IPS-15b (cell line): ENCODE results near the gene TERT.
"Not testable (repeated sequence)": the region's sequence is repeated elsewhere in the genome, so short reads cannot be mapped to it uniquely, and the experiment has no call there.

Source experiments
- H3K27me3 ChIP-seq: one replicate; pipeline ENCODE4 v1.6.1; 2013; ENCODE audit warnings: low read length; ENCODE audit not compliant: control insufficient read depth, insufficient read depth
- H3K36me3 ChIP-seq: one replicate; pipeline ENCODE4 v1.6.1; 2013; ENCODE audit warnings: low read length; ENCODE audit not compliant: control insufficient read depth, insufficient read depth
- H3K4me1 ChIP-seq: one replicate; pipeline ENCODE4 v1.6.1; 2013; ENCODE audit warnings: mild to moderate bottlenecking, low read length; ENCODE audit not compliant: control insufficient read depth, insufficient read depth
- H3K4me3 ChIP-seq: one replicate; pipeline ENCODE4 v1.5.1; 2013; ENCODE audit warnings: low read depth, low read length
- H3K9ac ChIP-seq: one replicate; pipeline ENCODE4 v1.6.1; 2013; ENCODE audit warnings: low read depth, mild to moderate bottlenecking, low read length
- H3K9me3 ChIP-seq: one replicate; pipeline ENCODE4 v1.6.1; 2013; ENCODE audit warnings: mild to moderate bottlenecking, low read length; ENCODE audit not compliant: control insufficient read depth, insufficient read depth

The TERT gene

GRCh38 chr5:1294835-1295649 is at the start of gene TERT:
TSS of gene TERT (minus strand) at chr5:1295068. CDS start at chr5:1294989, 79 bp downstream.
- Histone ChIP-seq H3K27me3 (peaks cover 9% of the 10 kb centered on the region), H3K9me3 (no peaks in the 10 kb centered on the region), H3K9ac (peak within 1 kb of the TSS; percentile 24), H3K36me3 (peaks cover 3% of the 10 kb centered on the region), H3K4me1 (no peaks in the 10 kb centered on the region), H3K4me3 (peak within 1 kb of the TSS; percentile 61)

DNA sequence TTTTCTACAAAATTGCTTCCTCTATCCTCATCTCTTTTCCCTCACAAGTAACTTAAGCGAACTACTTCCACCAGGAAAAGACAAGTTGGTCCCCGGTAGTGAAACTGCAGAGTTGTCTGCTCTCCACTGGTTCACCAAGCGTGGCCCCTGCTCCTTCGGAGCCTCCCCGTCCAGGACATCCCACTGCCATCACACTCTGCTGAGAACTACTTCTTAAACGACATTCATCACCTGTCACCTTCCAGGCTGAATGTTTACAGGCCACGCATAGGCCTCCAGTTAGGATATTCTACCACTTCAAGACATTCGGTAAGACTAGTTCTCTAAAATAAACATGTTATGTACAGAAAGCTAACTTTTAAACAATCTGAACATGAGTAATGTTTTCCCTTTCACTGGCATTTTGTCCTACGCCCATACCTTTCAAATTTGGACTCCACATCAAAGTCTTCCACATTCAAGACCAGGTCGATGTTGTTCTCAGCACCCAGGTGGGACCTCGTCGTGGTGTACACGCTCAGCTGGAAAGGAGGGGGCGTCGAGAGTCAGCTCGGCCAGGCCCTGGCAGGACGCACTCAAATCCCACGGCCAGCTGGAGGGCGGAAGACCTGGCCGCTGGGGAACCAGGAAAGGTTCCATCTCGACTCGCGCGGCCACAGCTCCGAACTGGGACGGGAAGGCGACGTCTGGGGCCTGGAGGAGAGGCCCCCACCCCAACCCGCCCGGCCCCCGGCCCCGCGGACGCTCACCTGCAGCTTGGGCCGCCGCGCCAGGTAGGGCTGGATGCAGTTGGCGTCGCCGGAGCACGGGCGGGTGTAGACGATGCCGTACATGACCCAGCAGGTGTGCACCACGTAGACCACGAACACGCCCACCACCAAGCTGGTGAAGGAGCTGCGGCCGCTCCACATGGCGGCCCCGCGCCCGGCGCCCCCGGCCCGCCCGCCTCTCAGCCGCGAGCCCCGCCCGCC is 49.3 kb upstream of the TERT start:
- H3K4me3 ChIP-seq, result peak overlapping the region; percentile 53
- no peaks in the 10 kb centered on the region for H3K27me3 ChIP-seq
- H3K9me3 ChIP-seq, result no peaks in the 10 kb centered on the region
- H3K36me3 ChIP-seq, result peaks cover 27% of the 10 kb centered on the region
- H3K4me1 ChIP-seq, result peaks cover 2% of the 10 kb centered on the region
- peak overlapping the region; percentile 27 for H3K9ac ChIP-seq

DNA sequence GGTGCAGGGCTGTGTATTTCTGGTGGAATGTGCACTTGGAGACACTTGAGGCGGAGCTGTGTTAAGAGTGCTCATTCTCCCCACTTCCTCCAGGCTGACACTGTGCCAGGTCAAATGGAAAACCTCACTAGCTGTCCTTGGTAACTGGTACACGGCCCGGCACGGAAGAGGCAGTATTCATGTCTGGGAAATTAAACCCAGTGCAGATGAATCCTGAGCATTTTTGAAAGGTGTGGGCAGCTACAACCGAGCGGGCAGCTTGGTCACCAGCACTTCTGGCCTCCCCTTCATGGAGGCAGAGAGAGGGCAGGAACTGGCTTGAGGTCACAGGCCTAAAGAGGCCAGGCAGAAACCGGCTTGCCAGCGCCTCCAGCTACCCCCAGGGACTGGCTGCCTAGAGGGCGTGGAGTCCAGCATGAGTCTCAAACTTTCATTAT is 48.5 kb upstream of the TERT start:
- Histone ChIP-seq H3K4me3 (no peak overlapping the region), H3K9ac (peak overlapping the region; percentile 12), H3K36me3 (peaks cover 36% of the 10 kb centered on the region), H3K27me3 (no peaks in the 10 kb centered on the region), H3K4me1 (peaks cover 2% of the 10 kb centered on the region), H3K9me3 (no peaks in the 10 kb centered on the region)

- H3K4me1 ChIP-seq, H3K4me3 ChIP-seq, H3K27me3 ChIP-seq, H3K9me3 ChIP-seq, H3K9ac ChIP-seq: not testable (repeated sequence)
- H3K36me3 ChIP-seq, result peaks cover 42% of the 10 kb centered on the region
Observed at GRCh38 chr5:1342711-1343110, 47.8 kb upstream of the TERT start.

DNA sequence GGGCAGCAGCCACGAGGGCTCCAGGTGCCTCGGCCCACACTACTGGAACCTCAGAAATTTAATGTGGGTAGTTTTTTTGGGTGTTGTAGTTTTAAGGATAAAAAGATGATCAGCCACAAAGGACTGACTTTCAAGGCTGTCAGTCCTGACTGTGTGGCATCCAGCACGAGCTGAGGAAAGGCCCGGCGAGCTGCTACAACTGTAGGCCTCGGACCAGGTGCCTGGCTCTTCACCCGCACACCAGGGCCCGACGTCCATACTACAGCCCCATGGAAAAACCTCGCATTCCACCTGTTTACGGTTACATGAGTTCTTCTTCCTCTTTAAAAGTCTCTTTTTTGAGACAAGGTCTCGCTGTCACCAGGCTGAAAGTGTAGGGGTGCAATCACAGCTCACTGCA is 47.4 kb upstream of the TERT start:
- H3K4me1 ChIP-seq, result peaks cover 2% of the 10 kb centered on the region
- no peaks in the 10 kb centered on the region for H3K9me3 ChIP-seq
- peaks cover 47% of the 10 kb centered on the region for H3K36me3 ChIP-seq
- H3K4me3 ChIP-seq, result no peak overlapping the region
- H3K27me3 ChIP-seq, result no peaks in the 10 kb centered on the region
- H3K9ac ChIP-seq, result no peak overlapping the region

- no peak overlapping the region for H3K4me3 ChIP-seq
Observed at GRCh38 chr5:1341863-1342262, 47.0 kb upstream of the TERT start.

GRCh38 chr5:1339818-1340210 is 44.9 kb upstream of the TERT start:
- not testable (repeated sequence) for H3K4me3 ChIP-seq, H3K9ac ChIP-seq, H3K9me3 ChIP-seq, H3K4me1 ChIP-seq, H3K27me3 ChIP-seq
- peaks cover 71% of the 10 kb centered on the region for H3K36me3 ChIP-seq

More at GRCh38 chr5:1341863-1342262, 47.0 kb upstream of the TERT start:
- Histone ChIP-seq H3K27me3 (no peaks in the 10 kb centered on the region), H3K9ac (no peak overlapping the region), H3K4me1 (peaks cover 2% of the 10 kb centered on the region), H3K36me3 (peaks cover 51% of the 10 kb centered on the region), H3K9me3 (no peaks in the 10 kb centered on the region)

DNA sequence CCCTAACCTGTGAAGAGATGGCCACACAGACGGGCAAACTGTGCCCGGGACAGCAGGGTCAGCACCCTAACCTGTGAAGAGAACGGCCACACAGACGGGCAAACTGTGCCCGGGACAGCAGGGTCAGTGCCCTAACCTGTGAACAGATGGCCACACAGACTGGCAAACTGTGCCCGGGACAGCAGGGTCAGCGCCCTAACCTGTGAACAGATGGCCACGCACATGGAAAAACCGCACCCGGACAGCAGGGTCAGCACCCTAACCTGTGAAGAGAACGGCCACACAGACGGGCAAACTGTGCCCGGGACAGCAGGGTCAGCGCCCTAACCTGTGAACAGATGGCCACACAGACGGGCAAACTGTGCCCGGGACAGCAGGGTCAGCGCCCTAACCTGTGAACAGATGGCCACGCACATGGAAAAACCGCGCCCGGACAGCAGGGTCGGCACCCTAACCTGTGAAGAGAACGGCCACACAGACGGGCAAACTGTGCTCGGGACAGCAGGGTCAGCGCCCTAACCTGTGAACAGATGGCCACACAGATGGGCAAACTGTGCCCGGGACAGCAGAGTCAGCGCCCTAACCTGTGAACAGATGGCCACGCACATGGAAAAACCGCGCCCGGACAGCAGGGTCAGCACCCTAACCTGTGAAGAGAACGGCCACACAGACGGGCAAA is 44.4 kb upstream of the TERT start:
- H3K4me1 ChIP-seq, H3K9me3 ChIP-seq, H3K9ac ChIP-seq, H3K4me3 ChIP-seq, H3K27me3 ChIP-seq: not testable (repeated sequence)
- peaks cover 72% of the 10 kb centered on the region for H3K36me3 ChIP-seq

DNA sequence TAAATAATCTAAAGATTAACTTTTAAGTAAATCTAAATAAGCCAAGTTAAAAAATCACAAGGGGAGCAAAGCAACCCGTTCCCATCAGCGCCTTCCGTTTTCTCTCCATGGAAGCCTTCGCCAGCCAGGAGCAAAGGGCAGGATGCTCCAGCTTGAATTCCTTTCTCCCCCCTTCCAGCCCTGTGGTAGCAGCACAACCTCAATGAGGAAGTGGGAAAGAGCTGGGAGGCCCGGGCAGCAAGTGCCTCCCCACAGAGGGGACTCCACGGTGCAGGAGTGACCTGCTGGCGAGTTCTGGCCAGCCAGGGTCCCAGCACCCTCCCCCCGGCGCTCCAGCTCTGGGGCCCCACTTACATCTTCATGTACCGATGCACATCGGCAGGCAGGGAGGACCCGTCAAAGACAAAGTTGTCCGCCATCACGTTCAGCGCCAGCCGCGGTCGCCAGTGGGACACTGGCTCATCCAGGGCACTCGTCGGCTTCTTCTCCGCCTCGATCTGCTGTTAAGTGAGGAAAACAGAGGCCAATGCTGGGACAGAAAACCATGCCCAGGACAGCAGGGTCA is 43.7 kb upstream of the TERT start:
- H3K4me1 ChIP-seq, result no peaks in the 10 kb centered on the region
- peaks cover 73% of the 10 kb centered on the region for H3K36me3 ChIP-seq
- no peaks in the 10 kb centered on the region for H3K27me3 ChIP-seq
- no peak overlapping the region for H3K9ac ChIP-seq
- H3K9me3 ChIP-seq, result no peaks in the 10 kb centered on the region
- H3K4me3 ChIP-seq, result no peak overlapping the region

DNA sequence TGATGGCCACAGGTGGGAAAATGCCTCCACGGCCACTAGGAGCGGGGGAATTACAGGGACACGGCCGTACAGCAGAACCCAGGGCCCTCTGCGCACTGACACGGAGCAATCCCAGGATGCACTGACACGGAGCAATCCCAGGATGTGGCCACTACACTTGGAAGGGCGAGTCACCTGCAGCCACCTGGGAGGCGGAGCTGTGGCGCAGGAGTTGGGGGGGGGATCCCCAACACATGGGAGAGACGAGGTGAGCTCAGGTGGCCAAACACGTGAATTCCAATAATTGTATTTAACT is 43.3 kb upstream of the TERT start:
- Histone ChIP-seq H3K9ac (no peak overlapping the region), H3K4me1 (no peaks in the 10 kb centered on the region), H3K4me3 (no peak overlapping the region), H3K9me3 (no peaks in the 10 kb centered on the region), H3K27me3 (no peaks in the 10 kb centered on the region), H3K36me3 (peaks cover 73% of the 10 kb centered on the region)

GRCh38 chr5:1337489-1338195 is 42.8 kb upstream of the TERT start:
- H3K4me3 ChIP-seq, result no peak overlapping the region
- H3K27me3 ChIP-seq, result no peaks in the 10 kb centered on the region
- H3K9me3 ChIP-seq, result no peaks in the 10 kb centered on the region
- H3K36me3 ChIP-seq, result peaks cover 73% of the 10 kb centered on the region
- no peak overlapping the region for H3K9ac ChIP-seq
- H3K4me1 ChIP-seq, result no peaks in the 10 kb centered on the region
